SKM-1 treated with dmso at 0.1 percent for 144 hours (cell line): ENCODE measurements around the gene DGKZ.

Experiments used
- DNase-seq: peaks from one replicate; lab custom pipeline; 2025; ENCODE audit not compliant: unreplicated experiment; lab: John Stamatoyannopoulos, UW

Gene DGKZ

GRCh38 chr11:46391578-46392420, 44.5 kb downstream of the DGKZ start, which contains the start of gene CHRM4:
CHRM4 (minus strand) TSS chr11:46391776; CDS start chr11:46386557, 5,219 bp downstream.
- no peak for DNase-seq

GRCh38 chr11:46392421-46393230, 45.4 kb downstream of the DGKZ start:
- DNase-seq = peak; percentile 44

GRCh38 chr11:46393231-46393616, 46.0 kb downstream of the DGKZ start:
- DNase-seq = no peak

GRCh38 chr11:46393759-46394158, 46.5 kb downstream of the DGKZ start:
- no peak for DNase-seq

GRCh38 chr11:46397526-46397925, 50.3 kb downstream of the DGKZ start:
- DNase-seq = no peak

- no peak for DNase-seq
Measured at GRCh38 chr11:46402957-46403902, 56.0 kb downstream of the DGKZ start.

- no peak for DNase-seq
Measured at GRCh38 chr11:46404476-46405017, 57.3 kb downstream of the DGKZ start.

- no peak for DNase-seq
Measured at GRCh38 chr11:46407635-46408034, 60.4 kb downstream of the DGKZ start.

- DNase-seq = no peak
Measured at GRCh38 chr11:46408407-46408986, 61.2 kb downstream of the DGKZ start.

- DNase-seq = no peak
Measured at GRCh38 chr11:46410021-46410420, 62.8 kb downstream of the DGKZ start.

- no peak for DNase-seq
Measured at GRCh38 chr11:46413760-46414465, 66.7 kb downstream of the DGKZ start.

- DNase-seq = no peak
Measured at GRCh38 chr11:46414466-46414796, 67.2 kb downstream of the DGKZ start.

GRCh38 chr11:46414879-46415278, 67.6 kb downstream of the DGKZ start:
- DNase-seq = no peak

- no peak for DNase-seq
Measured at GRCh38 chr11:46417711-46418110, 70.4 kb downstream of the DGKZ start.

- DNase-seq = no peak
Measured at GRCh38 chr11:46418751-46419150, 71.5 kb downstream of the DGKZ start.

- no peak for DNase-seq
Measured at GRCh38 chr11:46420513-46420912, 73.2 kb downstream of the DGKZ start.

GRCh38 chr11:46421257-46421880, 74.1 kb downstream of the DGKZ start:
- DNase-seq = no peak

GRCh38 chr11:46422588-46422987, 75.3 kb downstream of the DGKZ start:
- DNase-seq = no peak

- DNase-seq = no peak
Measured at GRCh38 chr11:46426233-46426991, 79.1 kb downstream of the DGKZ start.
